Testis (tissue), 2 donors: ENCODE data around the gene GFOD1.
"Not testable (repeated sequence)": the region's sequence is repeated elsewhere in the genome, so short reads cannot be mapped to it uniquely, and the experiment has no call there.

Experiments used
- POLR2A ChIP-seq: fragments of 450-650 bp; IDR thresholded peaks from one replicate; pipeline ENCODE4 v1.6.1; 2017; ENCODE audit warnings: antibody characterized with exemption, mild to moderate bottlenecking, moderate library complexity
- TF ChIP-seq, protein P1 (sequence below), 3 experiments: fragments of 450-650 bp in 2 of 3; fragments of 200-600 bp in 1 of 3; sonication (generic) in 1 of 3; IDR thresholded peaks; one replicate each; pipeline ENCODE4 v1.5.1; 2016 to 2019; ENCODE audit warnings: antibody characterized with exemption in 3 of 3, mild to moderate bottlenecking in 2 of 3, moderate library complexity in 1 of 3

GRCh38 chr6:13388769-13389168, 98.6 kb downstream of the GFOD1 start:
- TF ChIP-seq, protein P1, sequence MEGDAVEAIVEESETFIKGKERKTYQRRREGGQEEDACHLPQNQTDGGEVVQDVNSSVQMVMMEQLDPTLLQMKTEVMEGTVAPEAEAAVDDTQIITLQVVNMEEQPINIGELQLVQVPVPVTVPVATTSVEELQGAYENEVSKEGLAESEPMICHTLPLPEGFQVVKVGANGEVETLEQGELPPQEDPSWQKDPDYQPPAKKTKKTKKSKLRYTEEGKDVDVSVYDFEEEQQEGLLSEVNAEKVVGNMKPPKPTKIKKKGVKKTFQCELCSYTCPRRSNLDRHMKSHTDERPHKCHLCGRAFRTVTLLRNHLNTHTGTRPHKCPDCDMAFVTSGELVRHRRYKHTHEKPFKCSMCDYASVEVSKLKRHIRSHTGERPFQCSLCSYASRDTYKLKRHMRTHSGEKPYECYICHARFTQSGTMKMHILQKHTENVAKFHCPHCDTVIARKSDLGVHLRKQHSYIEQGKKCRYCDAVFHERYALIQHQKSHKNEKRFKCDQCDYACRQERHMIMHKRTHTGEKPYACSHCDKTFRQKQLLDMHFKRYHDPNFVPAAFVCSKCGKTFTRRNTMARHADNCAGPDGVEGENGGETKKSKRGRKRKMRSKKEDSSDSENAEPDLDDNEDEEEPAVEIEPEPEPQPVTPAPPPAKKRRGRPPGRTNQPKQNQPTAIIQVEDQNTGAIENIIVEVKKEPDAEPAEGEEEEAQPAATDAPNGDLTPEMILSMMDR (IDR thresholded peaks at IDR 0.05), result not testable (repeated sequence)
- TF ChIP-seq POLR2A, result not testable (repeated sequence)
